ENCODE data around the gene NIPAL4.

The NIPAL4 gene

GRCh38 chr5:157492886-157493285, 32.9 kb downstream of the NIPAL4 start:
- Histone ChIP-seq H3K27me3 (ENCODE audit: control insufficient read depth, insufficient read depth, low read length) (no peaks in the 10 kb centered on the region), H3K4me3 (ENCODE audit: low read length) (no peak overlapping the region), H3K9ac (ENCODE audit: low read length) (no peak overlapping the region), H3K9me3 (ENCODE audit: control insufficient read depth, low read depth, low read length) (no peaks in the 10 kb centered on the region), H3K4me1 (ENCODE audit: control insufficient read depth, low read depth, low read length) (no peaks in the 10 kb centered on the region), H3K36me3 (ENCODE audit: control insufficient read depth, low read depth, low read length) (no peaks in the 10 kb centered on the region), H3K27ac (ENCODE audit: low read length) (no peak overlapping the region)

- Histone ChIP-seq H3K4me3 (ENCODE audit: low read length) (no peak overlapping the region), H3K27ac (ENCODE audit: low read length) (no peak overlapping the region), H3K9me3 (ENCODE audit: control insufficient read depth, low read depth, low read length) (no peaks in the 10 kb centered on the region), H3K36me3 (ENCODE audit: control insufficient read depth, low read depth, low read length) (no peaks in the 10 kb centered on the region), H3K4me1 (ENCODE audit: control insufficient read depth, low read depth, low read length) (no peaks in the 10 kb centered on the region), H3K9ac (ENCODE audit: low read length) (no peak overlapping the region), H3K27me3 (ENCODE audit: control insufficient read depth, insufficient read depth, low read length) (no peaks in the 10 kb centered on the region)
Measured at GRCh38 chr5:157494178-157494832, 34.3 kb downstream of the NIPAL4 start.

- no peaks in the 10 kb centered on the region for H3K9me3 ChIP-seq (ENCODE audit: control insufficient read depth, low read depth, low read length)
- H3K27ac ChIP-seq (ENCODE audit: low read length), result no peak overlapping the region
- H3K4me3 ChIP-seq (ENCODE audit: low read length), result no peak overlapping the region
- no peaks in the 10 kb centered on the region for H3K36me3 ChIP-seq (ENCODE audit: control insufficient read depth, low read depth, low read length)
- H3K27me3 ChIP-seq (ENCODE audit: control insufficient read depth, insufficient read depth, low read length), result no peaks in the 10 kb centered on the region
- H3K9ac ChIP-seq (ENCODE audit: low read length), result no peak overlapping the region
- no peaks in the 10 kb centered on the region for H3K4me1 ChIP-seq (ENCODE audit: control insufficient read depth, low read depth, low read length)
Measured at GRCh38 chr5:157496864-157497263, 36.9 kb downstream of the NIPAL4 start.

- Histone ChIP-seq H3K36me3 (ENCODE audit: control insufficient read depth, low read depth, low read length) (no peaks in the 10 kb centered on the region), H3K27ac (ENCODE audit: low read length) (no peak overlapping the region), H3K9ac (ENCODE audit: low read length) (no peak overlapping the region), H3K27me3 (ENCODE audit: control insufficient read depth, insufficient read depth, low read length) (no peaks in the 10 kb centered on the region), H3K9me3 (ENCODE audit: control insufficient read depth, low read depth, low read length) (no peaks in the 10 kb centered on the region), H3K4me1 (ENCODE audit: control insufficient read depth, low read depth, low read length) (no peaks in the 10 kb centered on the region), H3K4me3 (ENCODE audit: low read length) (no peak overlapping the region)
Measured at GRCh38 chr5:157497875-157498611, 38.0 kb downstream of the NIPAL4 start.

GRCh38 chr5:157502143-157502647, 42.2 kb downstream of the NIPAL4 start:
- no peaks in the 10 kb centered on the region for H3K4me1 ChIP-seq (ENCODE audit: control insufficient read depth, low read depth, low read length)
- H3K36me3 ChIP-seq (ENCODE audit: control insufficient read depth, low read depth, low read length), result no peaks in the 10 kb centered on the region
- H3K27me3 ChIP-seq (ENCODE audit: control insufficient read depth, insufficient read depth, low read length), result no peaks in the 10 kb centered on the region
- H3K9ac ChIP-seq (ENCODE audit: low read length), result no peak overlapping the region
- H3K27ac ChIP-seq (ENCODE audit: low read length), result no peak overlapping the region
- no peaks in the 10 kb centered on the region for H3K9me3 ChIP-seq (ENCODE audit: control insufficient read depth, low read depth, low read length)
- no peak overlapping the region for H3K4me3 ChIP-seq (ENCODE audit: low read length)

GRCh38 chr5:157504053-157504452, 44.0 kb downstream of the NIPAL4 start:
- H3K36me3 ChIP-seq (ENCODE audit: control insufficient read depth, low read depth, low read length), result peaks cover 6% of the 10 kb centered on the region

GRCh38 chr5:157505496-157505895, 45.5 kb downstream of the NIPAL4 start:
- Histone ChIP-seq H3K9me3 (ENCODE audit: control insufficient read depth, low read depth, low read length) (no peaks in the 10 kb centered on the region), H3K4me1 (ENCODE audit: control insufficient read depth, low read depth, low read length) (no peaks in the 10 kb centered on the region), H3K4me3 (ENCODE audit: low read length) (no peak overlapping the region), H3K36me3 (ENCODE audit: control insufficient read depth, low read depth, low read length) (peaks cover 7% of the 10 kb centered on the region), H3K27ac (ENCODE audit: low read length) (no peak overlapping the region), H3K27me3 (ENCODE audit: control insufficient read depth, insufficient read depth, low read length) (no peaks in the 10 kb centered on the region), H3K9ac (ENCODE audit: low read length) (no peak overlapping the region)

More at GRCh38 chr5:157504053-157504452, 44.0 kb downstream of the NIPAL4 start:
- no peaks in the 10 kb centered on the region for H3K4me1 ChIP-seq (ENCODE audit: control insufficient read depth, low read depth, low read length)
- H3K9me3 ChIP-seq (ENCODE audit: control insufficient read depth, low read depth, low read length), result no peaks in the 10 kb centered on the region
- H3K27me3 ChIP-seq (ENCODE audit: control insufficient read depth, insufficient read depth, low read length), result no peaks in the 10 kb centered on the region
- H3K9ac ChIP-seq (ENCODE audit: low read length), result no peak overlapping the region
- H3K4me3 ChIP-seq (ENCODE audit: low read length), result no peak overlapping the region
- H3K27ac ChIP-seq (ENCODE audit: low read length), result no peak overlapping the region

- Histone ChIP-seq H3K4me1 (ENCODE audit: control insufficient read depth, low read depth, low read length) (no peaks in the 10 kb centered on the region), H3K9ac (ENCODE audit: low read length) (no peak overlapping the region), H3K36me3 (ENCODE audit: control insufficient read depth, low read depth, low read length) (peaks cover 7% of the 10 kb centered on the region)
Measured at GRCh38 chr5:157506066-157506590, 46.1 kb downstream of the NIPAL4 start.

GRCh38 chr5:157506981-157507780, 47.2 kb downstream of the NIPAL4 start:
- peaks cover 7% of the 10 kb centered on the region for H3K36me3 ChIP-seq (ENCODE audit: control insufficient read depth, low read depth, low read length)

More at GRCh38 chr5:157506066-157506590, 46.1 kb downstream of the NIPAL4 start:
- no peaks in the 10 kb centered on the region for H3K9me3 ChIP-seq (ENCODE audit: control insufficient read depth, low read depth, low read length)
- H3K27ac ChIP-seq (ENCODE audit: low read length), result no peak overlapping the region
- no peak overlapping the region for H3K4me3 ChIP-seq (ENCODE audit: low read length)
- no peaks in the 10 kb centered on the region for H3K27me3 ChIP-seq (ENCODE audit: control insufficient read depth, insufficient read depth, low read length)

GRCh38 chr5:157509093-157509492, 49.1 kb downstream of the NIPAL4 start:
- Histone ChIP-seq H3K9me3 (ENCODE audit: control insufficient read depth, low read depth, low read length) (no peaks in the 10 kb centered on the region), H3K27ac (ENCODE audit: low read length) (no peak overlapping the region), H3K4me1 (ENCODE audit: control insufficient read depth, low read depth, low read length) (no peaks in the 10 kb centered on the region), H3K27me3 (ENCODE audit: control insufficient read depth, insufficient read depth, low read length) (no peaks in the 10 kb centered on the region), H3K4me3 (ENCODE audit: low read length) (no peak overlapping the region), H3K9ac (ENCODE audit: low read length) (no peak overlapping the region), H3K36me3 (ENCODE audit: control insufficient read depth, low read depth, low read length) (peaks cover 7% of the 10 kb centered on the region)

More at GRCh38 chr5:157506981-157507780, 47.2 kb downstream of the NIPAL4 start:
- Histone ChIP-seq H3K9ac (ENCODE audit: low read length) (no peak overlapping the region), H3K4me3 (ENCODE audit: low read length) (no peak overlapping the region), H3K9me3 (ENCODE audit: control insufficient read depth, low read depth, low read length) (no peaks in the 10 kb centered on the region), H3K27me3 (ENCODE audit: control insufficient read depth, insufficient read depth, low read length) (no peaks in the 10 kb centered on the region), H3K27ac (ENCODE audit: low read length) (no peak overlapping the region), H3K4me1 (ENCODE audit: control insufficient read depth, low read depth, low read length) (no peaks in the 10 kb centered on the region)

- Histone ChIP-seq H3K27me3 (ENCODE audit: control insufficient read depth, insufficient read depth, low read length) (no peaks in the 10 kb centered on the region), H3K9ac (ENCODE audit: low read length) (no peak overlapping the region), H3K36me3 (ENCODE audit: control insufficient read depth, low read depth, low read length) (peaks cover 7% of the 10 kb centered on the region), H3K4me1 (ENCODE audit: control insufficient read depth, low read depth, low read length) (no peaks in the 10 kb centered on the region), H3K27ac (ENCODE audit: low read length) (no peak overlapping the region), H3K4me3 (ENCODE audit: low read length) (no peak overlapping the region), H3K9me3 (ENCODE audit: control insufficient read depth, low read depth, low read length) (no peaks in the 10 kb centered on the region)
Measured at GRCh38 chr5:157509587-157509986, 49.6 kb downstream of the NIPAL4 start.
